GM12878 (cell line): ENCODE measurements around the gene FBXL17. TPM values are rescaled to one million over a fixed set of nuclear protein-coding genes. Genes with fewer than 3 reads are reported as not detected.
"Not testable (repeated sequence)": the region's sequence is repeated elsewhere in the genome, so short reads cannot be mapped to it uniquely, and the experiment has no call there.

Source experiments
- ATAC-seq: fragments of 200-7000 bp; cut with Tn5 transposase; 3 replicates; pipeline ENCODE4 v1.9.1; 2020; ENCODE audit warnings: mild to moderate bottlenecking, moderate library complexity
- BruUV-seq: library from RNA; stranded (reverse); fragments of 400-500 nt; replicated peaks from 2 replicates; lab custom pipeline; 2021; lab: Mats Ljungman, UMichigan
- CTCF ChIA-PET: fragments of 300-600 bp; sonication (Branson Sonifier 250); formaldehyde crosslinking; extraction: SDS; loops from one replicate; lab custom pipeline; 2021; ENCODE audit warnings: inconsistent platforms; lab: Yijun Ruan, JAX
- POLR2A ChIA-PET: fragments of 350-600 bp; formaldehyde crosslinking; extraction: SDS; loops from one replicate; lab custom pipeline; 2021; ENCODE audit warnings: inconsistent platforms; lab: Charles Lee
- RAD21 ChIA-PET: fragments of 300-600 bp; sonication (Branson Sonifier 250); formaldehyde crosslinking; loops from one replicate; lab custom pipeline; 2023; ENCODE audit warnings: antibody characterized with exemption; ENCODE audit not compliant: unreplicated experiment; lab: Charles Lee
- SMC1A ChIA-PET: fragments of 300-600 bp; sonication (Branson Sonifier 250); formaldehyde crosslinking; loops from one replicate; lab custom pipeline; 2023; ENCODE audit not compliant: unreplicated experiment, uncharacterized antibody; lab: Charles Lee
- DNase-seq: peaks from one replicate; pipeline ENCODE4 v3.0.0-alpha.2; 2011; ENCODE audit warnings: low read depth, low spot score
- FAIRE-seq: peaks from 3 replicates; lab custom pipeline; 2011; peaks lifted over from hg19 to GRCh38; lab: Jason Lieb, UNC
- H2AFZ ChIP-seq: 2 replicates; pipeline ENCODE4 v1.6.0; 2011; ENCODE audit warnings: low read depth, low read length, control low read depth; ENCODE audit not compliant: control insufficient read depth
- H3K27ac ChIP-seq: 2 replicates; pipeline ENCODE4 v1.5.1; 2011; ENCODE audit warnings: control low read depth; ENCODE audit not compliant: control insufficient read depth, insufficient read depth
- H3K27me3 ChIP-seq, 2 experiments: replicated peaks in 1 of 2; 2 replicates each; pipeline versions ENCODE4 v1.6.0 to v1.6.1; 2011; ENCODE audit warnings: low read length in 1 of 2; ENCODE audit not compliant: control insufficient read depth in 2 of 2, insufficient read depth in 2 of 2
- H3K36me3 ChIP-seq, 2 experiments: 2 replicates each; pipeline ENCODE4 v1.5.1; 2011; ENCODE audit warnings: low read length in 1 of 2; ENCODE audit not compliant: control insufficient read depth in 2 of 2, insufficient read depth in 2 of 2
- H3K4me1 ChIP-seq: 2 replicates; pipeline ENCODE4 v1.6.1; 2011; ENCODE audit warnings: mild to moderate bottlenecking, low read length, moderate library complexity, mixed read lengths; ENCODE audit not compliant: control insufficient read depth, insufficient read depth
- H3K4me2 ChIP-seq: 2 replicates; pipeline ENCODE4 v1.6.0; 2011; ENCODE audit warnings: control low read depth; ENCODE audit not compliant: control insufficient read depth, insufficient read depth
- H3K4me3 ChIP-seq: fragments of 200-600 bp; sonication (generic); 2 replicates; pipeline ENCODE4 v1.5.1; 2016
- H3K79me2 ChIP-seq: 2 replicates; pipeline ENCODE4 v1.6.0; 2011; ENCODE audit warnings: low read length; ENCODE audit not compliant: control insufficient read depth, insufficient read depth
- H3K9ac ChIP-seq: 2 replicates; pipeline ENCODE4 v1.8.0; 2011; ENCODE audit warnings: low read length, control low read depth, mixed read lengths; ENCODE audit not compliant: control insufficient read depth, insufficient read depth
- H3K9me3 ChIP-seq: replicated peaks from 3 replicates; pipeline ENCODE4 v1.5.1; 2011; ENCODE audit warnings: mild to moderate bottlenecking, low read length; ENCODE audit not compliant: control insufficient read depth, insufficient read depth
- H4K20me1 ChIP-seq: 2 replicates; pipeline ENCODE4 v1.6.0; 2011; ENCODE audit not compliant: control insufficient read depth, insufficient read depth
- CHD1 ChIP-seq: IDR thresholded peaks from 2 replicates; pipeline ENCODE4 v1.6.1; 2012; ENCODE audit warnings: low read depth, low read length, improper control_type of control experiment
- PAX5 ChIP-seq: IDR thresholded peaks from 2 replicates; pipeline ENCODE4 v1.6.1; 2011; ENCODE audit warnings: low read depth, low read length, borderline replicate concordance
- SMAD1 ChIP-seq: fragments of 450-650 bp; IDR thresholded peaks from 2 replicates; pipeline ENCODE4 v1.6.1; 2018; ENCODE audit warnings: mild to moderate bottlenecking, low read depth; ENCODE audit not compliant: partially characterized antibody
- SMC3 ChIP-seq: IDR thresholded peaks from 2 replicates; pipeline ENCODE4 v1.6.1; 2011; ENCODE audit warnings: low read length, improper control_type of control experiment, borderline replicate concordance
- WGBS: methylation state at CpG from one replicate; pipeline ENCODE4 v1.1.6; 2016; ENCODE audit warnings: low lambda C conversion rate; ENCODE audit not compliant: insufficient replicate concordance, insufficient coverage; ENCODE audit errors: missing lambda C conversion rate; 5-methylcytosine and 5-hydroxymethylcytosine counted together
- in situ Hi-C: fragments of 300-500 bp; cut with MboI; formaldehyde crosslinking; loops from 9 replicates; pipeline ENCODE4 v1.14.3; 2018; ENCODE audit warnings: mixed read lengths
- intact Hi-C: fragments of 100-400 bp; cut with micrococcal nuclease; formaldehyde crosslinking; loops from one replicate; pipeline ENCODE4 v1.14.2; 2022; ENCODE audit not compliant: unreplicated experiment
- polyA plus RNA-seq, 11 experiments: library from polyadenylated mRNA; depleted of rRNA in 4 of 11; unstranded in 6 of 11; stranded (reverse) in 5 of 11; fragments of >200 nt; fragmentation: Nextera tagmentation in 4 of 11; fragmentation: Illumina TruSeq in 1 of 11; extraction: Ambion mirVana in 4 of 11; extraction: Trizol in 1 of 11; gene quantifications; 1 replicate in 1 of 11; 2 replicates in 10 of 11; pipeline versions ENCODE4 v1.2.1 to v1.2.3, GENCODE V29; 2011 to 2016; ENCODE audit warnings: inconsistent platforms in 2 of 11, missing spikeins in 2 of 11, low read depth in 1 of 11
- total RNA-seq, 4 experiments: library from RNA; depleted of rRNA in 3 of 4; stranded (reverse); fragments of >200 nt in 3 of 4; fragmentation: Illumina TruSeq in 1 of 4; extraction: Trizol in 1 of 4; gene quantifications; 2 replicates each; pipeline versions ENCODE4 v1.2.1 to v1.2.3, GENCODE V29; 2013 to 2021

FBXL17 gene
- total and polyA plus RNA-seq, 10 of the 15 experiments (the other 5 are each of a cell fraction or from before 2014, with no cell fraction given) = 0.88 to 9.0 (median 4.4) TPM

GRCh38 chr5:108276187-108277050, 105.5 kb downstream of the FBXL17 start:
- Histone ChIP-seq H3K36me3 (no peaks in the 10 kb centered on the region), H3K4me2 (no peak overlapping the region), H3K4me1 (no peaks in the 10 kb centered on the region), H3K4me3 (no peak overlapping the region), H3K79me2 (no peaks in the 10 kb centered on the region), H3K9ac (no peak overlapping the region), H3K27ac (no peak overlapping the region), H4K20me1 (no peaks in the 10 kb centered on the region), H2AFZ (no peak overlapping the region), H3K27me3 (no peaks in the 10 kb centered on the region)
- ATAC-seq (no peak), FAIRE-seq (no peak), DNase-seq (no peak)
- intact Hi-C loops (no loop called here), in situ Hi-C loops (no loop called here)
- ChIA-PET CTCF (interaction anchor here (1.8 to 2.5 kb wide), 2 partner anchors 12 to 16 kb away, joined by 5 to 12 read pairs; no protein-coding TSS in a partner anchor), RAD21 (no interaction called here), POLR2A (no interaction called here), SMC1A (interaction anchor here (0.5 to 8.5 kb wide), 2 partner anchors 16 to 407 kb away, joined by 3 to 44 read pairs; no protein-coding TSS in a partner anchor)
- 89% methylated on average over 1 of the region's 1 CpG for WGBS
- no TSS peak for BruUV-seq
- TF ChIP-seq SMC3 (no peak), PAX5 (no peak), SMAD1 (no peak), CHD1 (no peak)
- TF ChIP-seq, all 136 proteins: peak for 0
- no peaks in the 10 kb centered on the region for H3K9me3 ChIP-seq

GRCh38 chr5:108274080-108274479, 107.8 kb downstream of the FBXL17 start:
- DNase-seq, H3K4me1 ChIP-seq, BruUV-seq, H3K27me3 ChIP-seq, ATAC-seq, RAD21 ChIA-PET, FAIRE-seq, H3K9me3 ChIP-seq, in situ Hi-C loops, intact Hi-C loops, H4K20me1 ChIP-seq, H2AFZ ChIP-seq, H3K79me2 ChIP-seq, H3K36me3 ChIP-seq, H3K27ac ChIP-seq, H3K9ac ChIP-seq, H3K4me3 ChIP-seq, H3K4me2 ChIP-seq, POLR2A ChIA-PET: not testable (repeated sequence)
- over 99% methylated on average over 10 of the region's 10 CpGs for WGBS
- ChIA-PET SMC1A (interaction anchor here (8.5 kb wide), 1 partner anchor 13 kb away, joined by 44 read pairs; no protein-coding TSS in a partner anchor), CTCF (interaction anchor here (0.7 kb wide), 1 partner anchor 36 kb away, joined by 3 read pairs; no protein-coding TSS in a partner anchor)
